ENCODE measurements around the gene GATAD2A.
A peak's percentile ranks its signal among the peaks of the same experiment; 100 is the strongest.

GATAD2A gene

DNA sequence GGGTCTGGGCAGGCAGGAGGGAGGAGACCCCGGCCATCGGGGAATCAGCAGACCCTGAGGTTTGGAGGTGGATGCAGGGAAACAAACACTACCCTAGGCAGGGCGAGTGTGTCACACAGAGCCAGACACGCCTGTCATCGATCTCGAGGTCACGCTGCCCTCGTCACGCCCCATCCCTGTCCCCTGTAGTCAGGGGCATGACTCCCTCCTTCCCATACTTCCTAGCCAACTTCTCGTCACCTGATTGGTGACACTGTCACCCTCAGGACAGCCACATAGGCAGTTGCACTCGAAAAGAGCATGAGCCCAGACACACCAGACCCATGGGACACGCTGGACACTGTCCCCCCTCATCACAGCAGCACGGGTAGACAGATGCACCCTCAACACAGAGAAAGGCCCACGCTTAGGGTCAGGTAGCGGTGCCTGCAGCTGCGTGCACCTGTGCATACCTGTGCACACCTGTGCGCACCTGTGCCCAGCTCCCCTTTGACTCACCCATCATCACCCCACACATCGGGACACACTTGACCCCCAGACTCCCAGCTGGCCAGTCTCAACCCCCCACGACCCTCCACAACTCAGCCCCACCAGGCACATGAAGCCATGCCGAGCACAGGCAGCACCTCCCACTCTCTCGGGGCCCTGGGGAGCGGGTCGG, 144.5 kb downstream of the GATAD2A start:
- no peak for DNase-seq

DNA sequence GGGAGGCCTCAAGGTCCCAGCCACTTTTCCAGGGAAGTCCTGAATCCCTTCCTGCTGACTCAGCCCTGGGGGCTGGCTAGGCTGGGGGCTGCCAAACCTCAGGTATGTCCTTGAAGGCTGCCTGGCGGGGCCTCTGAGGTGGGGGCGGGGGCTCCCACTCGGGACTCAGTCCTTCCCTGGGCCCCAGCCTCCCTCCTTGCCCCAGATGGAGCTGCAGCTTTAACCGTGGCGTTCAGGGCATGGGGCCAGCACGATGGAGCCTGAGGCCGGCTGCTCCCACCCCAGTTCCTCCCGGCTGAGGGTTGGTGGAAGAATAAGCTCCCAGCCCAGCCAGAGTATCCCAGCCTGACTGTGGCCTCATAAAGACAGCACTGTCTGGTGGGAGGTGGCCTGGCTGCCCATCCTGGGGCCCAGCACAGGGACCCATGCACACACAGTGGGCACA, 145.0 kb downstream of the GATAD2A start:
- no peak for DNase-seq

GRCh38 chr19:19550972-19551852, 145.7 kb downstream of the GATAD2A start:
- no peak for DNase-seq

GRCh38 chr19:19551853-19552192, 146.3 kb downstream of the GATAD2A start:
- no peak for DNase-seq

- no peak for DNase-seq
These were observed 147.3 kb downstream of the GATAD2A start for GRCh38 chr19:19552798-19553197.

DNA sequence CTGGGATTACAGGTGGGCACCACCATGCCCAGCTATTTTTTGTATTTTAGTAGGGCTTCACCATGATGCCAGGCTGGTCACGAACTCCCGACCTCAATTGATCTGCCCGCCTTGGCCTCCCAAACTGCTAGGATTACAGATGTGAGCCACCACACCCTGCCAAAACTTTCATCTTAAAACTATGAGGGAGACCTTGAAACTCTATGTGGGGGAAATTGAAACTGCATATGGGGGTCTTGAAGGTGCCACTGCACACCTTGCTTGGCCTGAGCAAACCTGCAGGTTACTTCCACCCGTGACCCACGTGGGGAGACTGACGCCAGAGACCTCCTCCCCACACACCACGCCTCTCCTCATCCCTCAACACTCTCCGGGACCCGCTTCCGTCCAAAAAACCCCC, 148.2 kb downstream of the GATAD2A start:
- no peak for DNase-seq

DNA sequence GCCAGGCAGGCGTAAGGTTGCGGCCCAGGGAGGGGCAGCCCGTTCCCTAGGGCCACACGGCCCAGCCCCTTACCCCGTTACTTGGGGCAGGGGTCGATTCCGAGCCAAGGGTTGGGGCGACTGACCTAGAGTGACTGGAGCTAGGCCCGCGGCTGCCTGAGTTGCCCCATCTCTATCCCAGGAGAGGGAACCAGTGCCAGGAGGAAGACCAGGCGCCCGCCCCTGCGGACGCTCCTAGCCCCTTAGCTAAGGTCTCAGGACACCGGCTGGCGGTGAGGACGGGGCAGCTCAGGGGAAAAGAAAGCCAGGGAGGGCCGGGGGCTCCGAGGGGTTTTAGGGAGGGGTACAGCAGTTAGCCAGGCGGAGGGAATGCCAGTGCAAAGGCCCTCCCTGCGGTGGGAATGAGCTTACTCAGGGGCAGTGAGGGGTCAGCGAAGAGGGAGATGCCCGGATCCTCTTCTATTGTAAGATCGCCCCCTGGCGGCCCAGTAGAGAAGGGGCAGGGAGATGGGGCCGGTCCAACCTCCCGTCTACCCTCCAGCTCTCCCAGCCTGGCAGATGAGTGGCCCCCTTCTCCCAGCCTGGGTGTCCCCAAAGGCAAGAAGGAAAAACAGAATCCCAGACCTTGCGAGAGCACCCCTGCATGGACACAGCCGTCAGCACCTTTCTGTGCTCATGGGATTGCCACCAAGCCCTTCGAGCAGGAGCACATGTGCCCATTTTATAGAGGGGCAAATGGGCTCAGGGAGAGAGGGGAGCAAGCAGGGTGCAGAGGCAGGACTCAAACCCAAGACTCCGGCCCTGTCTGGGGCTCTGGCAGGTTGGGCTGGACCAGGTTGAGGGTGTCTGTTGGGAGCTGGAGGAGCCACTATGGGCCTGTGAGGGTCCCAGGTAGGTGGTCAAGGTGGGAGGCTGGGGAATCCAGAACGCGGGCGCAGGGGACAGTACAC, 148.9 kb downstream of the GATAD2A start:
- DNase-seq, result peak; percentile 41

GRCh38 chr19:19558055-19558454, 152.6 kb downstream of the GATAD2A start:
- DNase-seq, result no peak

All from CD4-positive, alpha-beta T cell treated with Interferon gamma for 1 hour (primary cell).